HG02938 (cell line): ENCODE measurements around the gene FOXI1.
A peak's percentile ranks its signal among the peaks of the same experiment; 100 is the strongest.

Experiments
- ATAC-seq: cut with Tn5 transposase; IDR thresholded peaks from one replicate; pipeline ENCODE4 v1.9.1; 2021; ENCODE audit warnings: mild to moderate bottlenecking, moderate library complexity; ENCODE audit not compliant: unreplicated experiment

Gene FOXI1

DNA sequence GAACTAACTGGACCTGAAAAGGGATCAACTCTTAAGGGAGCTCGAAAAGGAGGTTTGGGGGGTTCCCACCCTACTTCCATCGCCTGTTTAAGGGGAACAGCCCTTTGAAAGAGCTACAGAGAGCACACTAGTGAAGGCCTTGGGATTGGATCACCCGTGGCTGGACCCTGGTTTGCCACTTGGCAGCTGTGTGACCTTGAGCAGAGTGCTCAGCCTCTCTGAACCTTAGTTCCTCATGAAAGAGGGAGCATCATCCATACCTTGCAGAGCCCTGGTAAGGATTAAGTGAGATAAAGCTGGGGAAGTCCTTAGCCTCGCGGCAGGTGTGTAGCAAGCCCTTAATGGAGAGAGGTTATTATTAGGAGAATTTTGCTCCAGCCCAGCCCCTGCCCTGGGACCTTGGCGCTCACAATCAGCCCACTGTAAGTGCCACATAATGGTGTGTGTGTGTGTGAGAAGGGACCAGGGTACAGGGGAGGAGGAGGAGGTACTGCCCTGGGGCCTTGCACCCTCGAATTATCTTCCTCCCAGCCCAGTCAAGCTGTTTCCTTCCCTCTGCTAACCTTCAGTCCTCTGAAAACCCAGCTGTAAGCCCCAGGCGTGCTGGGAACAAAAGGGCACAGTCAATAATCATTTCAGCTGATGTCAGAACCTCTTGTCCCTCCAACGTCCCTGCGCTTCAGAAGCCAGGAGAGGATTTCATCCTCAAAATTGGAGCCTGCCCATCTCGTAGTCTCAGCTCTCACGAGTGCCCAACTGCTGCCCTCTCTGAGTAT is 42.9 kb downstream of the FOXI1 start:
- ATAC-seq = no peak

DNA sequence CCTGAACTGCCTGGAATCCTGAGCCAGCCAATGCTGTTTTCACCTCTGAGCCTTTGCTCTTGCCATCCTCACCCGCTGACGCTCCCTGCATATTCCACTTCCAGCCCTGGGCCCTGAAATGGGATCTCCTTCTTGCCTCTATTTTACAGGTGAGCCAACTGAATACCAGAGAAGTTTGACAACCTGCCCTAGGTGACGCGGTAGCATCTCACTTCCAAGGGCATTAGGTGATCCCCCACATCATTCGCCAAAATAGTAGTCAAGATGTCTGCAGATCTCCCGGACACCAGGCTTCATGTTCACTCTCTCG is 43.5 kb downstream of the FOXI1 start:
- no peak for ATAC-seq

DNA sequence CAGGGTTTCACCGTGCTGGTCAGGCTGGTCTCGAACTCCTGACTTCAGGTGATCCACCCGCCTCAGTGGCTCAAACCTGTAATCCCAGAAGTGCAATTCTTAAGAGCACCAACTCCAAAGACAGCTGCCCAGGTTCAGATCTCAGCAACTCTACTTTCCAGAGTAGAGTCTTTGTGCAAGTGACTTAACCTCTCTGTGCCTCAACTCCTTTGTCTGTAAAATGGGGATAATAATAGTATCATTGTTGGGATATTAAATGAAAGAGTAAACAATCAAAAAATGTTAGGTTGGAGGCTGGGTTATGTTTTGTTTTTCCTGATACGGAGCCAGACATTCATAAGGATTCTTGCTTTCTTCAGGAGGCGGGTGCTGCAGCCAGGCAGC is 45.0 kb downstream of the FOXI1 start:
- ATAC-seq = no peak

DNA sequence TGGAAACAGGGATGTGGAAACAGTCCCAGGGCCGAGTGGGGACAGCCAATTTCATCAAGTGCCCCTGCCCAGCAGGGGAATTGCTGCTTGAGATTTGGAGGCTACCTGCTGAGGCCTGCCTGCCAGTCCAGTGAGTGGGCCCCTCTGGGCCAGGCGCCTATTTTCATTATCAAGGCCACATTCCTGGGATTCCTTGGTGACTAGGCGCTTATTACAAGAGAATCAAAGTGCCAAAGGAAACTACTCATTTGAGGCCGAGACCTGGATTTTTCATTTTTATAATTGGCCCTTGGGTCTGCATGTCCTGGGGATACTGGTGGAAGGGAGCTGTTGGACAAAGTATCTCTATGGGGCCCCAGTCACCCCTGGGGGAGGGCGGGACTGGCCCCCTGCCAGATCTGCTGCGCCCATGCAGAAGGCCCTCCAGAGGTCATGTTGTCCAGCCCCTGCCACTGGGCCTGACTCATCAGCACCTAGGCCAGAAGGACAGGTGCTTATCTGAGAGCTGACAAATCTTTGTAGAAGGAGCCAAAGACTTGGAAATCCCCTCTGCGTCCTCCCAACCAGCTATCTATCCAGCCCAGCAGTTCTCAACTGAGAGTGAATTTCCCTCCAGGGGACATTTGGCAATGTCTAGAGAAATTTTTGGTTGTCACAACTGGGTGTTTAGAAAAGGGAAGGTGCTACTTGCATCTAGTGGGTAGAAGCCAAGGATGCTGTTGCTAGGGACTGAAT is 45.6 kb downstream of the FOXI1 start:
- no peak for ATAC-seq

DNA sequence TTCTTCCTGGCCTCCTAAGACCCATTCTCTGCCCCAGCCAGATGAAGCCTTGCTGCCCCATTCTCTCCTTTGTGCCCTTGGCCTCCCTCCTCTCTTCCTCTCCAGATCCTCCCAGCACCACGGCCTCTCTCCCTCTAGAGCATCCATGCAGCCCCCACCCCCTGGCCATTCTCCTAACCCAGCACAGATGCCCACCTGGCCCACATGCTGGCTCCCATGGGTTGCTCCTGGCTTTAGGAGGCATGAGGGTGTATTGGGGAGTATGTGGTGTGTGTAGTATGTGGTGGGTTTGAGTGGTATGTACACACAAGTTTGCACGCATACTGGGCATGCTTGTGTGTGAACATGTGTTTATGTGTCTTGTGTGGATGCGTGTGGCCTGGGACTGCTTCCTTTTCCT is 47.1 kb downstream of the FOXI1 start:
- no peak for ATAC-seq

DNA sequence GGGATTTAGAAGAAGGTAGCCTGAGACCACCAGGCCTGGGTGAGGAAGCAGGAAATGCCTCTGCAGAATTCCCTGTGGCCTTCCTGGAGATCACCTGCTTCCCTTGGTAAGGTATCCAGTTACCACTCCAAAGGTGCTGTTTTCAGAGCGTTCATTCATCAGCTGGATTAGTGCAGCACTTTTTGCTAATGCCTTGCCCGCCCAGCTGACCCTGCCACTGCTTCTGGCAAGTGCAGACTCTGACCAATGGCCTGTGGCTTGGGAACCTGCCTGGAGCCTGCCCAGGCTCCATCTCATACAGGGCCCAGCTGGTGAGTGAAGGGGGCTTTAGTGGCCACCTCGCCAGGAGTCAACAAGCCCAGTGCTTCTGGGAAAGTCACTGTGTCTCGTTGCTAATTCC is 48.6 kb downstream of the FOXI1 start:
- no peak for ATAC-seq

GRCh38 chr5:170154744-170155143 is 49.0 kb downstream of the FOXI1 start:
- peak; percentile 63 for ATAC-seq

DNA sequence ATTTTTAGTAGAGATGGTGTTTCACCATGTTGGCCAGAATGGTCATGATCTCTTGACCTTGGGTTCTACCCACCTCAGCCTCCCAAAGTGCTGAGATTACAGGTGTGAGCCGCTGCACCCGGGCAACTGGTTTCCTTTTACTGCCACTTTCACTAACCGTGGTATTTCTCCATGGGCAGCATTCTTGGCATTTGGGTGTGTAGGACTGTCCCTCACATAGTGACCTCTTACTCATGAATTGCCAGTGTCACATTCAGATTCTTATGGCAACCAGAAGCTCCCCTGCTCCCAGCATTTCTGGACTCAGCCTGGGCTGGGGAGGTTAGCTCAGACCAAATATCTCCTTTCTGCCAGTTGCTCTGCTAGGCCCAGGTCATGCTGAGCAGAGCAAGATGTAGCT is 50.1 kb downstream of the FOXI1 start:
- ATAC-seq = no peak

GRCh38 chr5:170159101-170159698 is 53.5 kb downstream of the FOXI1 start:
- no peak for ATAC-seq
